Stimulated activated naive CD8-positive, alpha-beta T cell treated with anti-CD3 and anti-CD28 coated beads, Interleukin-15, Interleukin-2, amounts not matched to agents 100 ng/mL and 50 ng/mL, for 24 hours (primary cell): ENCODE results near the gene PCSK6.
A peak's percentile ranks its signal among the peaks of the same experiment; 100 is the strongest.

Experiments used
- H3K27ac Mint-ChIP-seq: one replicate; pipeline ENCODE4 v1.8.0; 2021; ENCODE audit warnings: mild to moderate bottlenecking, mixed read lengths
- H3K27me3 Mint-ChIP-seq: one replicate; pipeline ENCODE4 v1.8.0; 2021; ENCODE audit warnings: mixed read lengths
- H3K36me3 Mint-ChIP-seq: one replicate; pipeline ENCODE4 v1.8.0; 2021; ENCODE audit warnings: low read depth, mixed read lengths
- H3K4me1 Mint-ChIP-seq: one replicate; pipeline ENCODE4 v1.8.0; 2021; ENCODE audit warnings: low read depth, mixed read lengths
- H3K4me3 Mint-ChIP-seq: one replicate; pipeline ENCODE4 v1.8.0; 2021; ENCODE audit warnings: mild to moderate bottlenecking, mixed read lengths
- H3K9me3 Mint-ChIP-seq: one replicate; pipeline ENCODE4 v1.8.0; 2021; ENCODE audit warnings: mixed read lengths

The PCSK6 gene

GRCh38 chr15:101489599-101490407 lies at the start of gene PCSK6:
TSS of gene PCSK6 (minus strand) at chr15:101489707. CDS start at chr15:101489670, 37 bp downstream.
- peaks cover 58% of the 10 kb centered on the region for H3K27me3 Mint-ChIP-seq

GRCh38 chr15:101538996-101539395 lies 49.5 kb upstream of the PCSK6 start:
- H3K4me1 Mint-ChIP-seq, result no peaks in the 10 kb centered on the region
- H3K9me3 Mint-ChIP-seq, result peaks cover 3% of the 10 kb centered on the region
- H3K27me3 Mint-ChIP-seq, result peaks cover 4% of the 10 kb centered on the region
- H3K36me3 Mint-ChIP-seq, result no peaks in the 10 kb centered on the region
- H3K4me3 Mint-ChIP-seq, result no peak overlapping the region
- no peak overlapping the region for H3K27ac Mint-ChIP-seq

More at GRCh38 chr15:101489599-101490407, at the start of gene PCSK6:
- H3K36me3 Mint-ChIP-seq, result no peaks in the 10 kb centered on the region
- no peaks in the 10 kb centered on the region for H3K9me3 Mint-ChIP-seq
- H3K4me1 Mint-ChIP-seq, result peaks cover 6% of the 10 kb centered on the region
- H3K27ac Mint-ChIP-seq, result no peak within 1 kb of the TSS
- peak within 1 kb of the TSS; percentile 39 for H3K4me3 Mint-ChIP-seq

GRCh38 chr15:101538177-101538576 lies 48.7 kb upstream of the PCSK6 start:
- no peaks in the 10 kb centered on the region for H3K4me1 Mint-ChIP-seq
- H3K27ac Mint-ChIP-seq, result no peak overlapping the region
- no peaks in the 10 kb centered on the region for H3K36me3 Mint-ChIP-seq
- peaks cover 3% of the 10 kb centered on the region for H3K9me3 Mint-ChIP-seq
- peaks cover 4% of the 10 kb centered on the region for H3K27me3 Mint-ChIP-seq
- H3K4me3 Mint-ChIP-seq, result no peak overlapping the region

- Mint-ChIP-seq H3K36me3 (no peaks in the 10 kb centered on the region), H3K4me3 (no peak overlapping the region), H3K9me3 (peaks cover 3% of the 10 kb centered on the region), H3K27me3 (peaks cover 3% of the 10 kb centered on the region), H3K4me1 (no peaks in the 10 kb centered on the region), H3K27ac (no peak overlapping the region)
Measured at GRCh38 chr15:101537483-101538080, 48.1 kb upstream of the PCSK6 start.

- no peak overlapping the region for H3K4me3 Mint-ChIP-seq
- peaks cover 3% of the 10 kb centered on the region for H3K9me3 Mint-ChIP-seq
- no peaks in the 10 kb centered on the region for H3K4me1 Mint-ChIP-seq
- H3K27me3 Mint-ChIP-seq, result peaks cover 3% of the 10 kb centered on the region
- no peaks in the 10 kb centered on the region for H3K36me3 Mint-ChIP-seq
- no peak overlapping the region for H3K27ac Mint-ChIP-seq
Measured at GRCh38 chr15:101536875-101537405, 47.4 kb upstream of the PCSK6 start.

- Mint-ChIP-seq H3K36me3 (no peaks in the 10 kb centered on the region), H3K4me1 (no peaks in the 10 kb centered on the region), H3K27ac (no peak overlapping the region), H3K4me3 (no peak overlapping the region), H3K9me3 (peaks cover 3% of the 10 kb centered on the region), H3K27me3 (peaks cover 3% of the 10 kb centered on the region)
Measured at GRCh38 chr15:101536166-101536874, 46.8 kb upstream of the PCSK6 start.

- H3K4me1 Mint-ChIP-seq, result no peaks in the 10 kb centered on the region
- peaks cover 3% of the 10 kb centered on the region for H3K27me3 Mint-ChIP-seq
- H3K36me3 Mint-ChIP-seq, result no peaks in the 10 kb centered on the region
- no peak overlapping the region for H3K4me3 Mint-ChIP-seq
- H3K27ac Mint-ChIP-seq, result no peak overlapping the region
- peaks cover 3% of the 10 kb centered on the region for H3K9me3 Mint-ChIP-seq
Measured at GRCh38 chr15:101535170-101535902, 45.8 kb upstream of the PCSK6 start.

- Mint-ChIP-seq H3K9me3 (peaks cover 3% of the 10 kb centered on the region), H3K36me3 (no peaks in the 10 kb centered on the region), H3K4me1 (no peaks in the 10 kb centered on the region), H3K27me3 (peaks cover 3% of the 10 kb centered on the region), H3K27ac (no peak overlapping the region), H3K4me3 (no peak overlapping the region)
Measured at GRCh38 chr15:101534376-101534970, 45.0 kb upstream of the PCSK6 start.

- H3K27me3 Mint-ChIP-seq, result peaks cover 3% of the 10 kb centered on the region
- H3K27ac Mint-ChIP-seq, result no peak overlapping the region
- H3K36me3 Mint-ChIP-seq, result no peaks in the 10 kb centered on the region
- H3K9me3 Mint-ChIP-seq, result no peaks in the 10 kb centered on the region
- no peaks in the 10 kb centered on the region for H3K4me1 Mint-ChIP-seq
- no peak overlapping the region for H3K4me3 Mint-ChIP-seq
Measured at GRCh38 chr15:101533371-101534140, 44.0 kb upstream of the PCSK6 start.

GRCh38 chr15:101532865-101533264 lies 43.4 kb upstream of the PCSK6 start:
- no peaks in the 10 kb centered on the region for H3K9me3 Mint-ChIP-seq
- H3K4me1 Mint-ChIP-seq, result no peaks in the 10 kb centered on the region
- no peak overlapping the region for H3K4me3 Mint-ChIP-seq
- peaks cover 3% of the 10 kb centered on the region for H3K27me3 Mint-ChIP-seq
- H3K36me3 Mint-ChIP-seq, result no peaks in the 10 kb centered on the region
- no peak overlapping the region for H3K27ac Mint-ChIP-seq

- H3K36me3 Mint-ChIP-seq, result no peaks in the 10 kb centered on the region
- H3K4me1 Mint-ChIP-seq, result no peaks in the 10 kb centered on the region
- H3K27ac Mint-ChIP-seq, result no peak overlapping the region
- H3K4me3 Mint-ChIP-seq, result no peak overlapping the region
- H3K9me3 Mint-ChIP-seq, result no peaks in the 10 kb centered on the region
- peaks cover 3% of the 10 kb centered on the region for H3K27me3 Mint-ChIP-seq
Measured at GRCh38 chr15:101531170-101531569, 41.7 kb upstream of the PCSK6 start.

- H3K27ac Mint-ChIP-seq, result no peak overlapping the region
- no peak overlapping the region for H3K4me3 Mint-ChIP-seq
- no peaks in the 10 kb centered on the region for H3K36me3 Mint-ChIP-seq
- H3K4me1 Mint-ChIP-seq, result no peaks in the 10 kb centered on the region
- H3K9me3 Mint-ChIP-seq, result no peaks in the 10 kb centered on the region
- H3K27me3 Mint-ChIP-seq, result peaks cover 3% of the 10 kb centered on the region
Measured at GRCh38 chr15:101530224-101530958, 40.9 kb upstream of the PCSK6 start.

- H3K4me1 Mint-ChIP-seq, result no peaks in the 10 kb centered on the region
- no peaks in the 10 kb centered on the region for H3K9me3 Mint-ChIP-seq
- H3K4me3 Mint-ChIP-seq, result no peak overlapping the region
- no peaks in the 10 kb centered on the region for H3K36me3 Mint-ChIP-seq
- H3K27ac Mint-ChIP-seq, result no peak overlapping the region
- peaks cover 6% of the 10 kb centered on the region for H3K27me3 Mint-ChIP-seq
Measured at GRCh38 chr15:101528917-101529299, 39.4 kb upstream of the PCSK6 start.
